ENCODE data around the gene CYP21A2. TPM values are rescaled to one million over a fixed set of nuclear protein-coding genes. Genes with fewer than 3 reads are reported as not detected.
"Not testable (repeated sequence)": the region's sequence is repeated elsewhere in the genome, so short reads cannot be mapped to it uniquely, and the experiment has no call there.

CYP21A2 gene
- total RNA-seq, 2 donors from 2014 or later = 0.59 to 2.7 TPM

GRCh38 chr6:32008616-32009015 is 29.6 kb upstream of the CYP21A2 start:
- H3K9me3 ChIP-seq; H3K4me1 ChIP-seq (replicated peaks); DNase-seq (ENCODE audit: low spot score); H3K27ac ChIP-seq; H3K36me3 ChIP-seq; H3K4me3 ChIP-seq; intact Hi-C loops (cut with DNase I); H3K27me3 ChIP-seq (replicated peaks; ENCODE audit: insufficient read depth): not testable (repeated sequence)
- 66% methylated on average over 7 of the region's 12 CpGs for WGBS

- H3K27ac ChIP-seq; H3K27me3 ChIP-seq (replicated peaks; ENCODE audit: insufficient read depth); intact Hi-C loops (cut with DNase I); DNase-seq (ENCODE audit: low spot score); H3K9me3 ChIP-seq; H3K36me3 ChIP-seq; H3K4me3 ChIP-seq; H3K4me1 ChIP-seq (replicated peaks): not testable (repeated sequence)
- 81% methylated on average over 10 of the region's 12 CpGs for WGBS
These were observed 28.7 kb upstream of the CYP21A2 start for GRCh38 chr6:32009537-32009936.

GRCh38 chr6:32010856-32011530 is 27.2 kb upstream of the CYP21A2 start:
- H3K27me3 ChIP-seq (replicated peaks; ENCODE audit: insufficient read depth); intact Hi-C loops (cut with DNase I); H3K4me1 ChIP-seq (replicated peaks); H3K4me3 ChIP-seq; H3K27ac ChIP-seq; H3K36me3 ChIP-seq; H3K9me3 ChIP-seq; DNase-seq (ENCODE audit: low spot score): not testable (repeated sequence)
- WGBS = 73% methylated on average over 19 of the region's 27 CpGs

GRCh38 chr6:32012941-32013617 is 25.1 kb upstream of the CYP21A2 start:
- H3K9me3 ChIP-seq; H3K27me3 ChIP-seq (replicated peaks; ENCODE audit: insufficient read depth); H3K27ac ChIP-seq; H3K4me1 ChIP-seq (replicated peaks); DNase-seq (ENCODE audit: low spot score); H3K4me3 ChIP-seq; intact Hi-C loops (cut with DNase I); H3K36me3 ChIP-seq: not testable (repeated sequence)
- WGBS = 91% methylated on average over 16 of the region's 17 CpGs

- H3K4me1 ChIP-seq (replicated peaks); H3K27me3 ChIP-seq (replicated peaks; ENCODE audit: insufficient read depth); DNase-seq (ENCODE audit: low spot score); H3K4me3 ChIP-seq; H3K9me3 ChIP-seq; intact Hi-C loops (cut with DNase I); H3K27ac ChIP-seq; H3K36me3 ChIP-seq: not testable (repeated sequence)
- WGBS = no CpG with 5 or more reads among the region's 5 CpGs
These were observed 24.5 kb upstream of the CYP21A2 start for GRCh38 chr6:32013738-32014137.

- H3K9me3 ChIP-seq; intact Hi-C loops (cut with DNase I); H3K4me1 ChIP-seq (replicated peaks); H3K27me3 ChIP-seq (replicated peaks; ENCODE audit: insufficient read depth); H3K4me3 ChIP-seq; DNase-seq (ENCODE audit: low spot score); H3K27ac ChIP-seq; H3K36me3 ChIP-seq: not testable (repeated sequence)
- WGBS = no CpG with 5 or more reads among the region's 6 CpGs
These were observed 23.7 kb upstream of the CYP21A2 start, which contains the start of gene C4B for GRCh38 chr6:32014547-32014946. C4B (plus strand) TSS chr6:32014795; CDS start chr6:32014846, 51 bp downstream.

GRCh38 chr6:32022100-32022499 is 16.1 kb upstream of the CYP21A2 start:
- DNase-seq (ENCODE audit: low spot score); H3K27me3 ChIP-seq (replicated peaks; ENCODE audit: insufficient read depth); H3K27ac ChIP-seq; H3K36me3 ChIP-seq; H3K9me3 ChIP-seq; intact Hi-C loops (cut with DNase I); H3K4me3 ChIP-seq; H3K4me1 ChIP-seq (replicated peaks): not testable (repeated sequence)
- no CpG with 5 or more reads among the region's 10 CpGs for WGBS

- intact Hi-C loops (cut with DNase I); H3K4me1 ChIP-seq (replicated peaks); H3K27ac ChIP-seq; H3K4me3 ChIP-seq; DNase-seq (ENCODE audit: low spot score); H3K27me3 ChIP-seq (replicated peaks; ENCODE audit: insufficient read depth); H3K36me3 ChIP-seq; H3K9me3 ChIP-seq: not testable (repeated sequence)
- 19% methylated on average over 6 of the region's 10 CpGs for WGBS
These were observed 9.6 kb upstream of the CYP21A2 start for GRCh38 chr6:32028631-32029030.

- H3K4me3 ChIP-seq; DNase-seq (ENCODE audit: low spot score); H3K27ac ChIP-seq; H3K4me1 ChIP-seq (replicated peaks); H3K36me3 ChIP-seq; H3K9me3 ChIP-seq; H3K27me3 ChIP-seq (replicated peaks; ENCODE audit: insufficient read depth); intact Hi-C loops (cut with DNase I): not testable (repeated sequence)
- WGBS = 95% methylated on average over 8 of the region's 14 CpGs
These were observed 8.7 kb upstream of the CYP21A2 start for GRCh38 chr6:32029553-32029952.

GRCh38 chr6:32035283-32036013 is 2.8 kb upstream of the CYP21A2 start:
- WGBS = no CpG with 5 or more reads among the region's 16 CpGs
- H3K4me1 ChIP-seq (replicated peaks); DNase-seq (ENCODE audit: low spot score); intact Hi-C loops (cut with DNase I); H3K27ac ChIP-seq; H3K9me3 ChIP-seq; H3K27me3 ChIP-seq (replicated peaks; ENCODE audit: insufficient read depth); H3K4me3 ChIP-seq; H3K36me3 ChIP-seq: not testable (repeated sequence)

GRCh38 chr6:32037136-32037535 is 1.1 kb upstream of the CYP21A2 start:
- H3K27ac ChIP-seq; intact Hi-C loops (cut with DNase I); DNase-seq (ENCODE audit: low spot score); H3K4me3 ChIP-seq; H3K27me3 ChIP-seq (replicated peaks; ENCODE audit: insufficient read depth); H3K36me3 ChIP-seq; H3K9me3 ChIP-seq; H3K4me1 ChIP-seq (replicated peaks): not testable (repeated sequence)
- 81% methylated on average over 5 of the region's 5 CpGs for WGBS

GRCh38 chr6:32038878-32039277 is 663 bp downstream of the CYP21A2 start:
- DNase-seq (ENCODE audit: low spot score); H3K4me3 ChIP-seq; intact Hi-C loops (cut with DNase I); H3K4me1 ChIP-seq (replicated peaks); H3K27ac ChIP-seq; H3K27me3 ChIP-seq (replicated peaks; ENCODE audit: insufficient read depth); H3K36me3 ChIP-seq; H3K9me3 ChIP-seq: not testable (repeated sequence)
- WGBS = 68% methylated on average over 2 of the region's 5 CpGs

Data from prostate gland (tissue), 2 donors.